CD8-positive, alpha-beta memory T cell (primary cell): ENCODE results near the gene HOXB3. TPM values are rescaled to one million over a fixed set of nuclear protein-coding genes. Genes with fewer than 3 reads are reported as not detected.

ENCODE experiments used
- CTCF ChIA-PET: fragments of 350-600 bp; sonication (Branson Sonifier 250); formaldehyde crosslinking; loops from one replicate; lab custom pipeline; 2021; ENCODE audit warnings: antibody characterized with exemption; lab: Charles Lee
- POLR2A ChIA-PET: fragments of 350-600 bp; sonication (Branson Sonifier 250); formaldehyde crosslinking; loops from one replicate; lab custom pipeline; 2021; ENCODE audit warnings: antibody characterized with exemption; lab: Charles Lee
- DNase-seq, 5 donors: peaks; one replicate each; pipeline versions ENCODE4 v3.0.0 to v3.0.0-alpha.2; 2020 to 2022; ENCODE audit warnings: mixed read lengths in 1 of 5
- H3K27ac ChIP-seq: one replicate; pipeline ENCODE4 v1.7.0; 2013; ENCODE audit warnings: low read depth, mild to moderate bottlenecking, low read length, moderate library complexity
- H3K27me3 ChIP-seq: 2 replicates; pipeline ENCODE4 v1.7.0; 2013; ENCODE audit warnings: low read length, mild to moderate bottlenecking; ENCODE audit not compliant: insufficient read depth, poor library complexity, severe bottlenecking
- H3K36me3 ChIP-seq: 2 replicates; pipeline ENCODE4 v1.7.0; 2013; ENCODE audit warnings: mild to moderate bottlenecking, low read length, moderate library complexity; ENCODE audit not compliant: insufficient read depth
- H3K4me1 ChIP-seq: 2 replicates; pipeline ENCODE4 v1.7.0; 2013; ENCODE audit warnings: mild to moderate bottlenecking, low read length, moderate library complexity; ENCODE audit not compliant: insufficient read depth
- H3K4me3 ChIP-seq: 2 replicates; pipeline ENCODE4 v1.7.0; 2013; ENCODE audit warnings: mild to moderate bottlenecking, low read length
- H3K9me3 ChIP-seq: 2 replicates; pipeline ENCODE4 v1.7.0; 2013; ENCODE audit warnings: mild to moderate bottlenecking, low read length
- H3K27ac Mint-ChIP-seq, 8 donors: one replicate each; pipeline ENCODE4 v1.8.0; 2020 to 2021; ENCODE audit warnings: mixed read lengths in 8 of 8, mild to moderate bottlenecking in 6 of 8, inconsistent platforms in 3 of 8, moderate library complexity in 3 of 8
- H3K27me3 Mint-ChIP-seq, 2 donors: one replicate each; pipeline ENCODE4 v1.8.0; 2020 to 2021; ENCODE audit warnings: mixed read lengths in 2 of 2, mild to moderate bottlenecking in 1 of 2, moderate library complexity in 1 of 2
- H3K36me3 Mint-ChIP-seq, 3 donors: one replicate each; pipeline ENCODE4 v1.8.0; 2020 to 2021; ENCODE audit warnings: mixed read lengths in 3 of 3, inconsistent platforms in 1 of 3, mild to moderate bottlenecking in 1 of 3
- H3K4me1 Mint-ChIP-seq, 3 donors: one replicate each; pipeline ENCODE4 v1.8.0; 2020 to 2021; ENCODE audit warnings: mixed read lengths in 3 of 3, inconsistent platforms in 1 of 3, mild to moderate bottlenecking in 1 of 3
- H3K4me3 Mint-ChIP-seq, 7 donors: one replicate each; pipeline ENCODE4 v1.8.0; 2020 to 2021; ENCODE audit warnings: mixed read lengths in 7 of 7, mild to moderate bottlenecking in 6 of 7, moderate library complexity in 4 of 7, inconsistent platforms in 2 of 7
- H3K9me3 Mint-ChIP-seq, 5 donors: one replicate each; pipeline ENCODE4 v1.8.0; 2020 to 2022; ENCODE audit warnings: mixed read lengths in 5 of 5, mild to moderate bottlenecking in 3 of 5, moderate library complexity in 2 of 5, inconsistent platforms in 1 of 5
- polyA plus RNA-seq: library from polyadenylated mRNA; unstranded; fragments of 300-500 nt; fragmentation: Illumina TruSeq; gene quantifications from one replicate; pipeline ENCODE4 v1.2.3, GENCODE V29; 2021
- total RNA-seq, 2 experiments: library from RNA; stranded (reverse); gene quantifications; one replicate each; pipeline ENCODE4 v1.2.3, GENCODE V29; 2021

HOXB3 gene
- total and polyA plus RNA-seq, 3 experiments from 2014 or later: 0.10 to 3.5 (median 3.0) TPM

DNA sequence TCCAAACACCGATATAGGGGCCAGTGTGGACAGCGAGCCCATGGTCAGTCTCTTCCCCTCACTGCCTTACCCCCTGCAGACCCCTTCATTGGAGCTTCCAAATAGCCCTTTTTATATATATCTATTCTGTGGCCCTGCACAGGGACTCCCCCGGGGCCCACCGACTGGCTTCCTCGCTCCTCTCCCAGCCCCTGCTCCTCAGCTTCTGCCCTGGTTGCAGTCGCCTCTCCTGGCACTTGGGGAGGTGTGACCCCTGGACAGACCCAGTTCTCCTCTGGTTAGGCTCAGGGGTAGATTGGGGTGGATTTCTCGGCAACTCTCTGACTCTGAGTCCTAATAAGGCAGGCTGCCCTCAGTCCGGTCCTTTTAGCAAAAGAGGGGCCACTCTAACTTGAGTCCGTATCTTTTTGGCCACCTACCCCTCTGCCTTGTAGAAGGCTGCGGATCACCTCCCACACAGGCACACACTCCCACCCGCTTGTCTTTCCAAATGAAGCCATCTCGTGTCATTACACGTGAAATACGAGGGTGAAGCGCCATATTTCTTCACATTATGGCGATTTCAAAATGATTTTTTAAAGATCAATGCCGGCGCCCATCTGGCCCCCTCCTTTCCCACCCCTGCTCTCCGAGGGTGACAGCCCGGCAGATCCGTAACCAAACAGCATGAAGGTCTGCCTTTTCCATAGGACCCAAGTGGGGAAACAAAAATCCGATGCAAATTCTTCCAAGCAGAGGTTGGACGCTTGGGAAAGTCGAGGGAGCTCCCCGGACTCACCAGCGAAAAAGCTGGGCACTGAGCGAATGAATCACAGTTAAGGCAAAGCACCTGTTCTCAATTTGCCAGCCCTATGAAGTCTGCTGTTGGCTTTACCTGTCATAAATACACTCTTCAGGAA lies 37.8 kb upstream of the HOXB3 start:
- POLR2A ChIA-PET: interaction anchor here (0.5 to 0.6 kb wide), 2 partner anchors 424 to 985 kb away, joined by 3 read pairs; no protein-coding TSS in a partner anchor
- Mint-ChIP-seq H3K4me1 (peaks cover 6 to 24% (median 18%) of the 10 kb centered on the region in 3 donors), H3K36me3 (no peaks in the 10 kb centered on the region), H3K4me3 (peak overlapping the region in 5 of 7 donors; percentile 7 to 65 (median 22)), H3K9me3 (peaks cover 0 to 4% (median 0%) of the 10 kb centered on the region in 5 donors), H3K27ac (peak overlapping the region in 1 of 8 donors; percentile 41), H3K27me3 (peaks cover 60 to 91% of the 10 kb centered on the region in 2 donors)
- Histone ChIP-seq H3K36me3 (no peaks in the 10 kb centered on the region), H3K4me1 (peaks cover 21% of the 10 kb centered on the region), H3K9me3 (no peaks in the 10 kb centered on the region), H3K27ac (peak overlapping the region; percentile 77), H3K4me3 (no peak overlapping the region), H3K27me3 (peaks cover 78% of the 10 kb centered on the region)
- DNase-seq: peak in 1 of 5 donors; percentile 23
- CTCF ChIA-PET: interaction anchor here (1.3 to 1.8 kb wide), 4 partner anchors 9 to 679 kb away, joined by 3 to 7 read pairs (median 4); no protein-coding TSS in a partner anchor

DNA sequence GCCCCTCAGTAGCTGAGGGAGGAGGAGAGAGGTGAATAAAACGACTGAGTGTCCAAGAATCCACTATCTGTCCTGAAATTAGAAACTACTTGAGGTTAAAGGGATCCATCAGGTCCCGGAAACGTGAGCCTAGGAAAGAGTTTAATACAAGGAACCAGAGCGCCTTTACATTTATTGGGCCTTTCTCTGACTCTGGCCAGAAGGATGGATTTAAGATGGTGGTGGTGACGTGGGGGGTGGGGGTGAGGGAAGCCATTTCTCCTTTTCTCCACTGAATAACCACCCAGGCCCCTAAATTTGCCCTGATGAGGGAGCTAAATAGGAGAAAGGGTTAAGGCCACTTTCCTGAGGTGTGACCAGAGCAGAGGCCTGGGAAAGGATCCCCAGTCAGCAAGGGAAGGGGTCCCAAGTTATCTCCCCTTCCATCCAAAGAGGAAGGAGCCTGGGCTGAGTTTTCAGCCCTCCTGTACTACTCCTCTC lies 37.1 kb upstream of the HOXB3 start:
- Histone ChIP-seq H3K4me1 (peaks cover 21% of the 10 kb centered on the region), H3K4me3 (peak overlapping the region; percentile 20), H3K27ac (peak overlapping the region; percentile 77), H3K27me3 (peaks cover 80% of the 10 kb centered on the region), H3K36me3 (no peaks in the 10 kb centered on the region), H3K9me3 (no peaks in the 10 kb centered on the region)
- no peaks in the 10 kb centered on the region for H3K36me3 Mint-ChIP-seq
- H3K4me1 Mint-ChIP-seq: peaks cover 6 to 21% (median 12%) of the 10 kb centered on the region in 3 donors
- H3K4me3 Mint-ChIP-seq: peak overlapping the region; percentile 76 to 93 (median 87)
- DNase-seq: no peak
- H3K27me3 Mint-ChIP-seq: peaks cover 59 to 91% of the 10 kb centered on the region in 2 donors
- peak overlapping the region in 4 of 8 donors; percentile 7 to 77 (median 52) for H3K27ac Mint-ChIP-seq
- ChIA-PET CTCF (interaction anchor here (1.1 to 1.6 kb wide), 4 partner anchors 8 to 678 kb away, joined by 3 to 5 read pairs (median 4); no protein-coding TSS in a partner anchor), POLR2A (interaction anchor here (0.5 kb wide), 1 partner anchor 984 kb away, joined by 3 read pairs; no protein-coding TSS in a partner anchor)
- peaks cover 0 to 5% (median 0%) of the 10 kb centered on the region in 5 donors for H3K9me3 Mint-ChIP-seq

- DNase-seq: peak in 4 of 5 donors; percentile 40 to 66 (median 50)
- POLR2A ChIA-PET: interaction anchor here (0.6 kb wide), 1 partner anchor 153 kb away, joined by 4 read pairs; no protein-coding TSS in a partner anchor
- Mint-ChIP-seq H3K4me3 (peak within 1 kb of the TSS; percentile 76 to 93 (median 87)), H3K4me1 (peaks cover 6 to 21% (median 12%) of the 10 kb centered on the region in 3 donors), H3K9me3 (peaks cover 0 to 5% (median 0%) of the 10 kb centered on the region in 5 donors), H3K27ac (peak within 1 kb of the TSS; percentile 47 to 93 (median 72)), H3K36me3 (no peaks in the 10 kb centered on the region), H3K27me3 (peaks cover 58 to 91% of the 10 kb centered on the region in 2 donors)
- peaks cover 21% of the 10 kb centered on the region for H3K4me1 ChIP-seq
- no peaks in the 10 kb centered on the region for H3K36me3 ChIP-seq
- peak within 1 kb of the TSS; percentile 41 for H3K4me3 ChIP-seq
- CTCF ChIA-PET: interaction anchor here (0.7 to 5.8 kb wide), 8 partner anchors 8 to 677 kb away, joined by 3 to 25 read pairs (median 4); partner anchors contain the start of gene HOXB5
- peaks cover 80% of the 10 kb centered on the region for H3K27me3 ChIP-seq
- peak within 1 kb of the TSS; percentile 79 for H3K27ac ChIP-seq
- no peaks in the 10 kb centered on the region for H3K9me3 ChIP-seq
Measured at GRCh38 chr17:48626245-48627117, 36.4 kb upstream of the HOXB3 start, which contains the start of gene HOXB9. HOXB9 (minus strand) TSS chr17:48626358; CDS start chr17:48626269, 89 bp downstream.

GRCh38 chr17:48625495-48626244 lies 35.6 kb upstream of the HOXB3 start:
- CTCF ChIA-PET: interaction anchor here (0.7 to 5.8 kb wide), 7 partner anchors 8 to 590 kb away, joined by 3 to 25 read pairs (median 4); partner anchors contain the start of gene HOXB5
- H3K9me3 ChIP-seq: no peaks in the 10 kb centered on the region
- peak overlapping the region in 3 of 8 donors; percentile 8 to 77 (median 12) for H3K27ac Mint-ChIP-seq
- H3K4me1 ChIP-seq: peaks cover 21% of the 10 kb centered on the region
- H3K4me1 Mint-ChIP-seq: peaks cover 6 to 21% (median 12%) of the 10 kb centered on the region in 3 donors
- peaks cover 0 to 5% (median 0%) of the 10 kb centered on the region in 5 donors for H3K9me3 Mint-ChIP-seq
- H3K27me3 Mint-ChIP-seq: peaks cover 59 to 91% of the 10 kb centered on the region in 2 donors
- no peaks in the 10 kb centered on the region for H3K36me3 ChIP-seq
- H3K27ac ChIP-seq: peak overlapping the region; percentile 79
- H3K4me3 Mint-ChIP-seq: peak overlapping the region; percentile 76 to 91 (median 84)
- H3K27me3 ChIP-seq: peaks cover 81% of the 10 kb centered on the region
- peak in 2 of 5 donors; percentile 36 to 37 for DNase-seq
- POLR2A ChIA-PET: interaction anchor here (0.6 kb wide), 1 partner anchor 154 kb away, joined by 4 read pairs; no protein-coding TSS in a partner anchor
- peak overlapping the region; percentile 41 for H3K4me3 ChIP-seq
- H3K36me3 Mint-ChIP-seq: no peaks in the 10 kb centered on the region

- peak in 1 of 5 donors; percentile 41 for DNase-seq
- H3K27me3 ChIP-seq: peaks cover 83% of the 10 kb centered on the region
- ChIA-PET POLR2A (interaction anchor here (0.6 kb wide), 2 partner anchors 15 to 577 kb away, joined by 3 read pairs; partner anchors contain the start of gene NFE2L1), CTCF (interaction anchor here (1.0 to 5.8 kb wide), 6 partner anchors 7 to 589 kb away, joined by 3 to 25 read pairs (median 4); partner anchors contain the start of gene HOXB5)
- peaks cover 6 to 21% (median 12%) of the 10 kb centered on the region in 3 donors for H3K4me1 Mint-ChIP-seq
- peak overlapping the region; percentile 41 for H3K4me3 ChIP-seq
- H3K4me1 ChIP-seq: peaks cover 21% of the 10 kb centered on the region
- peaks cover 0 to 5% (median 0%) of the 10 kb centered on the region in 5 donors for H3K9me3 Mint-ChIP-seq
- H3K27ac ChIP-seq: peak overlapping the region; percentile 79
- H3K9me3 ChIP-seq: no peaks in the 10 kb centered on the region
- H3K27ac Mint-ChIP-seq: peak overlapping the region in 1 of 8 donors; percentile 47
- peaks cover 60 to 89% of the 10 kb centered on the region in 2 donors for H3K27me3 Mint-ChIP-seq
- peak overlapping the region in 6 of 7 donors; percentile 57 to 91 (median 82) for H3K4me3 Mint-ChIP-seq
- no peaks in the 10 kb centered on the region for H3K36me3 ChIP-seq
- no peaks in the 10 kb centered on the region for H3K36me3 Mint-ChIP-seq
Measured at GRCh38 chr17:48624544-48625494, 34.8 kb upstream of the HOXB3 start.

DNA sequence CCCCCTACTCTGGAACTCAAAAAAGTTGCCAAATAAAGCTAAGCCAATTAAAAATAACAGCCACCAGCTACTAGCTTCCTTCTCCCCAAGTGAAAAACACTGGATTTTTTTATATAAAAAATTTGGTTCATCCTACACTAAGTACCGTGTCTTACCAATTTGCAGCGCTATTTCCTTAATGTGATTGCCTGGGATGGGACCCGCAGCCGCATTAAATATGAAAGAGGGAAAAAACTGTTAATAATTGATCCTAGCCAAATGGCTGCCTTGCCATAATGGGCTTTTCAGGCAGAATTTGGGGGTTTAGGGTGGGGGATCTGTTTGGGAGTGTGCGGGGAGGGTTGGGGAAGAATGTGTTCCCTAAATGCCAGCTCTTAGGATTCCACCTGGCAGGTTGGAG lies 34.1 kb upstream of the HOXB3 start:
- peak overlapping the region in 3 of 7 donors; percentile 18 to 55 (median 46) for H3K4me3 Mint-ChIP-seq
- Histone ChIP-seq H3K27ac (peak overlapping the region; percentile 79), H3K27me3 (peaks cover 82% of the 10 kb centered on the region), H3K4me3 (no peak overlapping the region), H3K4me1 (peaks cover 21% of the 10 kb centered on the region), H3K9me3 (no peaks in the 10 kb centered on the region), H3K36me3 (no peaks in the 10 kb centered on the region)
- no peak for DNase-seq
- peak overlapping the region in 1 of 8 donors; percentile 47 for H3K27ac Mint-ChIP-seq
- ChIA-PET CTCF (interaction anchor here (1.3 to 5.8 kb wide), 4 partner anchors 11 to 588 kb away, joined by 3 to 25 read pairs (median 10); no protein-coding TSS in a partner anchor), POLR2A (interaction anchor here (0.5 to 0.6 kb wide), 2 partner anchors 12 to 230 kb away, joined by 3 to 4 read pairs; no protein-coding TSS in a partner anchor)
- H3K4me1 Mint-ChIP-seq: peaks cover 9 to 26% (median 14%) of the 10 kb centered on the region in 3 donors
- H3K36me3 Mint-ChIP-seq: no peaks in the 10 kb centered on the region
- H3K27me3 Mint-ChIP-seq: peaks cover 65 to 89% of the 10 kb centered on the region in 2 donors
- peaks cover 0 to 5% (median 0%) of the 10 kb centered on the region in 5 donors for H3K9me3 Mint-ChIP-seq
